ENCODE results near the gene PRKG1. TPM values are rescaled to one million over a fixed set of nuclear protein-coding genes. Genes with fewer than 3 reads are reported as not detected.

PRKG1 gene
- total RNA-seq, 8 experiments from 2014 or later = 5.6 to 40.7 (median 6.6) TPM

DNA sequence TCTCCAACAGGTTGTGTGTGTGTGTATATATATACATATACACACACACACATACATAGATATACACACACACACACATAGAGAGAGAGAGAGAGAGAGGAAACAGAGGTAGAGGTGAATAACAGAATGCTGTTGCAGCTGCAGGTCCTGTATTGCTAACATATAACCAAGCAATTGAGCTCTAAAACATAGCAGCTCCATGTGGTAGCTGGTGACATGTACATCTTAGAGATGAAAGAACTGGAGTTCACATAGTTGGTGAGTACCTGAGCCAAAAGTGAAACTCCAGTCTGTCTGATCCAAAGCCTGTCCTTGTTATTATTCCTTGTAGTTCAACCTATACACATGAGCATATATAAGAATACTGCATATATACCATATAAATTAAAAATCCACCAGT lies 778.0 kb downstream of the PRKG1 start:
- in situ Hi-C loops (cut with MboI; ENCODE audit: low pct_unique_long_range_greater_than_20kb in 2 of 9, low sequenced_read_pairs in 9 of 9, unreplicated experiment in 9 of 9) = no loop called here
- Histone ChIP-seq H3K4me1 (replicated peaks in 1 of 2) (peaks cover 3 to 6% of the 10 kb centered on the region in 2 donors), H3K4me3 (no peak overlapping the region), H3K27ac (no peak overlapping the region)
- no peak for ATAC-seq (replicated peaks in 6 of 8)

DNA sequence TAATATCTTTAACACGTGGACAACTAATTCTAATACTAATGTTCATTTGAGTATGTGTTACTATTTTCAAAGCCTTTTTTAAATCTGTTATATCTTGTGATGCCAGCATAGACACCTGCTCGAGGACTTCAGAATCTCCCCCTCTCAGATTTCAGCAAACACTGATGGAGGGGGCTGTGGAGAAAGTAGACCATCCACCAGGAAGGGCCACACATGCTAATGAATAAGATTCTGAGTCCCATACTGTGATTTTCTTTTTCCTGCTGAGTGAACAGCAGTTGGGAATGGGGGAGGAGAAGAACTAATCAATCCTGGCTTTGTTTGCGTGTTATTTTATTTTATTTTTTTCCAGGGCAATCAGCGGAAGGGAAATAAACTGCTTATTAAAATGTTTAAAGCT lies 783.0 kb downstream of the PRKG1 start:
- Histone ChIP-seq H3K4me1 (replicated peaks in 1 of 2) (peaks cover 7 to 8% of the 10 kb centered on the region in 2 donors), H3K27ac (no peak overlapping the region), H3K4me3 (no peak overlapping the region)
- WGBS, 10 experiments = 14 to 100% (median 64%) methylated on average over 1 to 4 of the region's 4 CpGs
- ATAC-seq (replicated peaks in 6 of 8) = no peak
- in situ Hi-C loops (cut with MboI; ENCODE audit: low pct_unique_long_range_greater_than_20kb in 2 of 9, low sequenced_read_pairs in 9 of 9, unreplicated experiment in 9 of 9) = no loop called here

DNA sequence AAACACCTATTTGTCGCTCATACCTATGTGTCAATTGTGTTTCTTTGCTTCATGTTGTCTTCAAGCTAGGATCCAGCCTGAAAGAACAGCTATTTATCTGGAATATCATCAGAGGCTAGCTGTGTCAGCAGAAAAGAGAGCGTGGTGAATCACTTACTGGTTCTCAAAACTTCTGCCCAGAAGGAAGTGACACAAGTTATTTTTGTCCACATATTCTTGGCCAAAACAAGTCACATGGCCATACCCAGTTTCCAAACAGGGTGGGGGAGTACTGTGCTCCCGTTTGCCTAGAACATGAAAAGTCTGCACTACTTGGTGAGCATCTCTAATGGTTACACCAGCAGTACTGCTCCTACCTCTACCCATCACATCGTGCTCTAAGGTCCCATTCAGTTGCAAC lies 786.0 kb downstream of the PRKG1 start:
- Histone ChIP-seq H3K27ac (no peak overlapping the region), H3K4me1 (replicated peaks in 1 of 2) (peaks cover 7 to 8% of the 10 kb centered on the region in 2 donors), H3K4me3 (no peak overlapping the region)
- WGBS, 10 experiments = 4 to 100% (median 86%) methylated on average over 1 to 4 of the region's 4 CpGs; no CpG with 5 or more reads in 1 of the 10 experiments
- in situ Hi-C loops (cut with MboI; ENCODE audit: low pct_unique_long_range_greater_than_20kb in 2 of 9, low sequenced_read_pairs in 9 of 9, unreplicated experiment in 9 of 9) = no loop called here
- peak in 2 of 8 experiments; percentile 74 to 100 for ATAC-seq (replicated peaks in 6 of 8)

GRCh38 chr10:51861051-51861450 lies 786.8 kb downstream of the PRKG1 start:
- ATAC-seq (replicated peaks in 6 of 8) = no peak
- H3K4me1 ChIP-seq (replicated peaks in 1 of 2) = peaks cover 7 to 8% of the 10 kb centered on the region in 2 donors
- H3K4me3 ChIP-seq = no peak overlapping the region
- 67 to 100% (median 77%) methylated on average over 1 of the region's 1 CpG; no CpG with 5 or more reads in 4 of the 10 experiments for WGBS, 10 experiments
- in situ Hi-C loops (cut with MboI; ENCODE audit: low pct_unique_long_range_greater_than_20kb in 2 of 9, low sequenced_read_pairs in 9 of 9, unreplicated experiment in 9 of 9) = no loop called here
- no peak overlapping the region for H3K27ac ChIP-seq

- Histone ChIP-seq H3K4me1 (replicated peaks in 1 of 2) (peaks cover 6 to 8% of the 10 kb centered on the region in 2 donors), H3K4me3 (no peak overlapping the region), H3K27ac (no peak overlapping the region)
- WGBS, 10 experiments = 80 to 100% (median 100%) methylated on average over 1 to 2 of the region's 4 CpGs; no CpG with 5 or more reads in 5 of the 10 experiments
- no peak for ATAC-seq (replicated peaks in 6 of 8)
- in situ Hi-C loops (cut with MboI; ENCODE audit: low pct_unique_long_range_greater_than_20kb in 2 of 9, low sequenced_read_pairs in 9 of 9, unreplicated experiment in 9 of 9) = no loop called here
These were observed 787.4 kb downstream of the PRKG1 start for GRCh38 chr10:51861731-51862130.

- ATAC-seq (replicated peaks in 6 of 8) = no peak
- H3K27ac ChIP-seq = no peak overlapping the region
These were observed 787.9 kb downstream of the PRKG1 start for GRCh38 chr10:51862149-51862548.

DNA sequence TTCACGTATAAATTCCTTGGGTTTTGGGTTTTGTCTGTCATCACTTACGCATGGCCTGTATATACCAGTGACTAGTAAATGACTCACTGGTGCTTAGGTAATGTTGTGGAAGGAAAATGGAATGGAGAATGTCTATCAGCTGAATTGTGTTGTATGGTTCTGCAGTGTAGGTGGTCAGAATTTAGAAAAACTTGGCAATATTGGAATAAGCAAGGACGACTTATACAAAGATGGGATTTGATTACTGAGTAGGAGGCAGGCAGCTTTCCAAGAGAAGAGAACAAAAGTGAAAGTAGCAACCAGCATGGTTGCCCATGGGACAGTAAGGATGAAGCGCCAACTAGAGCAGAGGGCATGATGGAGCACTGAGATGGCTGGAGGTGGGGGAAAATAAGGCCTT lies 793.7 kb downstream of the PRKG1 start:
- in situ Hi-C loops (cut with MboI; ENCODE audit: low pct_unique_long_range_greater_than_20kb in 2 of 9, low sequenced_read_pairs in 9 of 9, unreplicated experiment in 9 of 9) = no loop called here
- Histone ChIP-seq H3K4me3 (no peak overlapping the region), H3K27ac (no peak overlapping the region)

More at GRCh38 chr10:51862149-51862548, 787.9 kb downstream of the PRKG1 start:
- no peak overlapping the region for H3K4me3 ChIP-seq
- WGBS, 10 experiments = 50 to 100% (median 86%) methylated on average over 1 to 2 of the region's 3 CpGs; no CpG with 5 or more reads in 4 of the 10 experiments
- in situ Hi-C loops (cut with MboI; ENCODE audit: low pct_unique_long_range_greater_than_20kb in 2 of 9, low sequenced_read_pairs in 9 of 9, unreplicated experiment in 9 of 9) = no loop called here
- peaks cover 2 to 6% of the 10 kb centered on the region in 2 donors for H3K4me1 ChIP-seq (replicated peaks in 1 of 2)

GRCh38 chr10:51874131-51874530 lies 799.8 kb downstream of the PRKG1 start:
- no peak overlapping the region for H3K27ac ChIP-seq
- WGBS, 10 experiments = 63 to 100% (median 91%) methylated on average over 2 to 3 of the region's 3 CpGs
- no peak for ATAC-seq (replicated peaks in 6 of 8)
- no peaks in the 10 kb centered on the region for H3K4me1 ChIP-seq (replicated peaks in 1 of 2)
- in situ Hi-C loops (cut with MboI; ENCODE audit: low pct_unique_long_range_greater_than_20kb in 2 of 9, low sequenced_read_pairs in 9 of 9, unreplicated experiment in 9 of 9) = no loop called here
- no peak overlapping the region for H3K4me3 ChIP-seq

More for the DNA sequence above, 793.7 kb downstream of the PRKG1 start:
- peak in 2 of 8 experiments; percentile 22 to 23 for ATAC-seq (replicated peaks in 6 of 8)
- H3K4me1 ChIP-seq (replicated peaks in 1 of 2) = no peaks in the 10 kb centered on the region
- WGBS, 10 experiments = 19 to 98% (median 77%) methylated on average over 3 to 4 of the region's 4 CpGs; no CpG with 5 or more reads in 1 of the 10 experiments

DNA sequence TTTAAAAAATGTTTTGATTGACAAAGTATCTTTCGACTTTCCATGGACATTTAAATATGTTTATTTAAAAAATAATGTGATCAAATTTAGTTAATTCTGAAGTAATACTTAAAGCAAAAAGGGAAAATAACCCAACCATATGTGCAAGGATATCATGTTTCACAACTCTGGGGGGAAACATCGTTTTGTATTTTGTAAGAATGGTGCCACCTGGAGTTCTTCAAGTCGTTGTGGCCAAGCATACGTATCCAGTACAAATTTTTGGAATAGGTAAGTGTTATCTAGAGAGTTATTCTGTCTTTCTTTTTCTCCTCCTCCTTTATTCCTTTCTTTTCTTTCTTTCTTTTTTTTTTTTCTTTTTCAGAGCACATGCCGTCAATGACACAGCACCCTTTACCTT lies 801.3 kb downstream of the PRKG1 start:
- Histone ChIP-seq H3K4me1 (replicated peaks in 1 of 2) (no peaks in the 10 kb centered on the region), H3K27ac (no peak overlapping the region), H3K4me3 (no peak overlapping the region)
- in situ Hi-C loops (cut with MboI; ENCODE audit: low pct_unique_long_range_greater_than_20kb in 2 of 9, low sequenced_read_pairs in 9 of 9, unreplicated experiment in 9 of 9) = no loop called here
- 62 to 100% (median 80%) methylated on average over 2 to 5 of the region's 5 CpGs for WGBS, 10 experiments
- no peak for ATAC-seq (replicated peaks in 6 of 8)

- WGBS, 10 experiments = 46 to 100% (median 75%) methylated on average over 1 to 4 of the region's 4 CpGs; no CpG with 5 or more reads in 3 of the 10 experiments
- no peak for ATAC-seq (replicated peaks in 6 of 8)
- in situ Hi-C loops (cut with MboI; ENCODE audit: low pct_unique_long_range_greater_than_20kb in 2 of 9, low sequenced_read_pairs in 9 of 9, unreplicated experiment in 9 of 9) = no loop called here
- H3K27ac ChIP-seq = no peak overlapping the region
- H3K4me3 ChIP-seq = no peak overlapping the region
- no peaks in the 10 kb centered on the region for H3K4me1 ChIP-seq (replicated peaks in 1 of 2)
These were observed 802.2 kb downstream of the PRKG1 start for GRCh38 chr10:51876503-51876902.

GRCh38 chr10:51876979-51877378 lies 802.7 kb downstream of the PRKG1 start:
- Histone ChIP-seq H3K4me3 (no peak overlapping the region), H3K27ac (no peak overlapping the region), H3K4me1 (replicated peaks in 1 of 2) (no peaks in the 10 kb centered on the region)
- no peak for ATAC-seq (replicated peaks in 6 of 8)
- WGBS, 10 experiments = 80 to 100% (median 90%) methylated on average over 1 to 2 of the region's 2 CpGs; no CpG with 5 or more reads in 1 of the 10 experiments
- in situ Hi-C loops (cut with MboI; ENCODE audit: low pct_unique_long_range_greater_than_20kb in 2 of 9, low sequenced_read_pairs in 9 of 9, unreplicated experiment in 9 of 9) = no loop called here

GRCh38 chr10:51877636-51878035 lies 803.3 kb downstream of the PRKG1 start:
- Histone ChIP-seq H3K4me1 (replicated peaks in 1 of 2) (no peaks in the 10 kb centered on the region), H3K4me3 (no peak overlapping the region), H3K27ac (no peak overlapping the region)
- 45 to 100% (median 100%) methylated on average over 1 of the region's 1 CpG; no CpG with 5 or more reads in 1 of the 10 experiments for WGBS, 10 experiments
- in situ Hi-C loops (cut with MboI; ENCODE audit: low pct_unique_long_range_greater_than_20kb in 2 of 9, low sequenced_read_pairs in 9 of 9, unreplicated experiment in 9 of 9) = no loop called here
- no peak for ATAC-seq (replicated peaks in 6 of 8)

DNA sequence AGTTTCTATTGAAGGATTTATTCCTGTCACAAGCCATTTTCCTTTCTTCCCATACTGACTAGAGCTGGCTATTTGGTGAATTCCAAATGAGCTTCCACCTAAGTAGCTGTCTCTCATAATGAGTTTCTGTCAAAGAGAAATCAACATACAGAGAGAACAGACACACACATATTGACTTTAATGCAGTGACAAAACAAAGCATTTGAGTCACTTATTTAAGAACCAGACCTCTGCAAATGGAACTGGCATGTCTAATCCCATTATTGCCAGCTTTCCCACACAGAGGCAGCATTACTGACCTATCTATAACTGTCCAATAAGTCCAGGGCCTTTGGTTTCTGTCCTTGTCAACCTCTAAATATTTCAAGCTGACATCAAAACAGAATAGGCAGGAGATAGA lies 804.4 kb downstream of the PRKG1 start:
- ATAC-seq (replicated peaks in 6 of 8) = peak in 5 of 8 experiments; percentile 20 to 75 (median 66)
- Histone ChIP-seq H3K4me3 (no peak overlapping the region), H3K4me1 (replicated peaks in 1 of 2) (no peaks in the 10 kb centered on the region), H3K27ac (no peak overlapping the region)
- in situ Hi-C loops (cut with MboI; ENCODE audit: low pct_unique_long_range_greater_than_20kb in 2 of 9, low sequenced_read_pairs in 9 of 9, unreplicated experiment in 9 of 9) = no loop called here

- H3K4me1 ChIP-seq (replicated peaks in 1 of 2) = no peaks in the 10 kb centered on the region
- no peak overlapping the region for H3K27ac ChIP-seq
- H3K4me3 ChIP-seq = no peak overlapping the region
- 0 to 100% (median 67%) methylated on average over 1 of the region's 1 CpG for WGBS, 10 experiments
- peak in 5 of 8 experiments; percentile 21 to 99 (median 67) for ATAC-seq (replicated peaks in 6 of 8)
- in situ Hi-C loops (cut with MboI; ENCODE audit: low pct_unique_long_range_greater_than_20kb in 2 of 9, low sequenced_read_pairs in 9 of 9, unreplicated experiment in 9 of 9) = no loop called here
These were observed 805.0 kb downstream of the PRKG1 start for GRCh38 chr10:51879238-51879637.
